ENCODE results near the gene ZSCAN10.

The ZSCAN10 gene

GRCh38 chr16:3112058-3112880, 13.2 kb upstream of the ZSCAN10 start, which contains the start of gene ZNF205:
Gene ZNF205 (plus strand): TSS chr16:3112586. CDS start chr16:3113431, 845 bp downstream.
- peak; percentile 67 for DNase-seq (ENCODE audit: low read depth)

GRCh38 chr16:3106205-3106928, 7.3 kb upstream of the ZSCAN10 start:
- peak; percentile 90 for DNase-seq (ENCODE audit: low read depth)

GRCh38 chr16:3101841-3102470, 2.9 kb upstream of the ZSCAN10 start:
- no peak for DNase-seq (ENCODE audit: low read depth)

DNA sequence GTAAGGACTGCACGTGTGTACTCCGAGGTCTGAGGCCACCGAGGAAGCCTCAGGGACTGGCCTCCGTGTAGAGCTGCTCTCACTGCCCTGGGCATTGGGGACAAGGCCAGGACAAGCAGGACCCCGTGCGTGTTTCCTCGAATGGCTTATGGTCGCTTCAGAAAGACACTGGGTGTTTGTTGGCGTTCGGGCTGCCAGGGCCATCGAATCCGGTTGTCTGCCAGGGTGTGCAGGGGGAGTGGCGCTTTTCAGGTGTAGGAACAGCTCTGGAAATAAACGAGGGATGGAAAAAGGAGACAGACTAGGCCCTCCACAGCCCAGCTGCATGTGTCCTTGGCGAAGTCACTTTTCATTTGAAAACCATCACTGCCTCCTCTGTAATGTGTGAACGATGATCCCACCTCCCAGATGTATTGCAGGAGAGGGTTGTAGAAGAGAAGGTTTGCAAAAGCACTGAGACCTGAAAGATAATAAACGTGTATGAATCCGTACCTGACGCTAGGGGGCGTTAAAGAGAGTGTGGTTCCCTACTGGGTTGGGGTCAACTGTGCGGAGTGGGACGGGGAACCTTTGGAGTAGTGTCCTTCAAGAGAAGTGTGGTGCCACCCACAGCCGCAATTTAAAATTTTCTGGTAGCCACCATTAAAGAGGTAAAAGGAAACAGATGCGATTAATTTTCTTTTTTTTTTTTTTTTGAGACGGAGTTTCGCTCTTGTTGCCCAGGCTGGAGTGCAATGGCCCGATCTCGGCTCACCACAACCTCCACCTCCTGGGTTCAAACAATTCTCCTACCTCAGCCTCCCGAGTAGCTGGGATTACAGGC, 2.1 kb upstream of the ZSCAN10 start:
- no peak for DNase-seq (ENCODE audit: low read depth)

DNA sequence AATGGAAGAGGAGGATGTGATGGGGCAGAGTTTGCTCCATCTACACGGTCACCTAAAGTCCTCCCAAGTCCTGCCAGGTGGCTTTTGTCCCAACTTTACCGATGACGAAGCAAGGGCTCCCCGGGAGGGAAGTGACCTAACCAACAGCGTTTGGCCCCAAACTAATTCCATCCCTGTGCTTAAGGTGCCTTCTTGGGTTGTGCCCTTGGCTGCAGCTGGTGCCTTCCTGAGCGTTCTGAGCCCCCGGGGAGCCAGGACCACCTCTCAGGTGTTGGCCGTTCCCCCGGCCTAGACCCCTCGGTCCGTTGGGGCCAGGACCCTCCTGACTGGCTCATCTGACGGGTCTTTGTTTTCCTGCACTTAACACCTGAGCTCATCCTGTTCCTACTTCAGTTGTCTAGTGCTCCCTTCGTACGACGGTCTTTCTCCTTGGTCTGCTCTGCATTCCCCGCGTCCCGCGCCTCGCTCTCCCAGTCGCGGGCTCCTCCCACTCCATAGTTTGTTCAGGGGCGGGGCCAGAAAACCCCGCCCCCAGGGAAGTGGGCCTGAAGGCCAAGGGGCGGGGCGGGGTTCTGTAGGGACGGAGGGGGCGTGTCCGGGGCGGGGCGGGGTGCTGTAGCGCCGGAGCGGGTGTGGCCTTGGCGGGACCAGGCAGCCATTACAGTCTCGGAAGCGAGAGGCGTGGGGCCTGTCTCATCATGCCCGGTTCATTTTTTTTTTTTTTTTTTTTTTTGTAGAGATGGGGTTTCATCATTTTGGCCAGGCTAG, 822 bp upstream of the ZSCAN10 start:
- peak; percentile 83 for DNase-seq (ENCODE audit: low read depth)

DNA sequence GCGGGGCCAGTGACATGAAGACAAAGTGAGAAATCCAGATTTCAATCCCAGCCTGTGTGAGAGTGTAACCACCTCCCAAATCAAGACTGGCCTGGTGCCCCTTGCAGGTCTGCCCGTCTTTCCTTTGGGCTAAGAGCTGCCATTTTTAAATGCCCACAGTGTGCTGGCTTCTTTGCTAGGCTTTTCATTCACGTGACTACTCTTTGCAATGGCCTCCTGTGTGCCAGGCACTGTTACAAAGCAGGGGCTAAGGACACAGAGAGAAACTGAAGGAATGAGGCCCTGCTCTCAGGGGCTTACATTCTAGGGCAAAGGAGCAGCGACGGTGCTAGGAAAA, 269 bp upstream of the ZSCAN10 start:
- DNase-seq (ENCODE audit: low read depth), result no peak

DNA sequence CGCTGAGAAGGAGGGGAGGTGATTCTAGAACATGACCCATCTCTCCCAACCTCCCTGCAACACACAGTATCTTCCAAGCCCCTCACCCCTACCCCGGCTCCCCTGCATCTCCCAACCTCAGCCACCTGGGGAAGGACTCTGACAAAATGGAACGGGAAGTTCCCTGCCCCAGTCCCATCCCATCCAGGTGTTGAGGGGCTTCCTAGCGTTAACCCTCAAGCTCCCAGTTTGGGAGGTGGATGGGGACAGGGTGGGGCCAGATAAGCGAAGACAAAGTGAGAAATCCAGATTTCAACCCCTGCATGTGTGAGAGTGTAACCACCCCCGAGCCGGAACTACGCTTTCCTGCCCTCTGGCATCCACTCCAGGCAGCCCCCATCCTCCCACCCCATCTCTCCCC, 1.8 kb downstream of the ZSCAN10 start:
- DNase-seq (ENCODE audit: low read depth), result no peak

- DNase-seq (ENCODE audit: low read depth), result no peak
Observed at GRCh38 chr16:3096362-3096761, 2.7 kb downstream of the ZSCAN10 start.

DNA sequence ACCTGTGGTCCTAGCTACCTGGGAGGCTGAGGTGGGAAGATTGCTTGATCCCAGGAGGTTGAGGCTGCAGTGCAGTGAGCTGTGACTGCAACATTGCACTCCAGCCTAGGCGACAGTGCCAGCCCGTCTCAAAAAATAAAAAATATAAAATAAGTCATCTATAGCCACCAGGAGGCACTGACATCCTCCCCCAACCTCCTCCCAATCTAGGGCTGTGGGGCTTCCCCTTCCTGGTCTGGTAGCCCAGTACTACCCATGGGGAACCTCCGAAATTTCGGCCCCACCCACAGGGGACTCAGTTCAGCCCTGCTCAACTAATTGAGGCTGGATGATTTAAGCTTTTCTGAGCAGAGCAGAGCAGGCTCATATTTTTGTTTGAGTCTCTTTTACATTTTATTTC, 3.2 kb downstream of the ZSCAN10 start:
- DNase-seq (ENCODE audit: low read depth), result no peak

DNA sequence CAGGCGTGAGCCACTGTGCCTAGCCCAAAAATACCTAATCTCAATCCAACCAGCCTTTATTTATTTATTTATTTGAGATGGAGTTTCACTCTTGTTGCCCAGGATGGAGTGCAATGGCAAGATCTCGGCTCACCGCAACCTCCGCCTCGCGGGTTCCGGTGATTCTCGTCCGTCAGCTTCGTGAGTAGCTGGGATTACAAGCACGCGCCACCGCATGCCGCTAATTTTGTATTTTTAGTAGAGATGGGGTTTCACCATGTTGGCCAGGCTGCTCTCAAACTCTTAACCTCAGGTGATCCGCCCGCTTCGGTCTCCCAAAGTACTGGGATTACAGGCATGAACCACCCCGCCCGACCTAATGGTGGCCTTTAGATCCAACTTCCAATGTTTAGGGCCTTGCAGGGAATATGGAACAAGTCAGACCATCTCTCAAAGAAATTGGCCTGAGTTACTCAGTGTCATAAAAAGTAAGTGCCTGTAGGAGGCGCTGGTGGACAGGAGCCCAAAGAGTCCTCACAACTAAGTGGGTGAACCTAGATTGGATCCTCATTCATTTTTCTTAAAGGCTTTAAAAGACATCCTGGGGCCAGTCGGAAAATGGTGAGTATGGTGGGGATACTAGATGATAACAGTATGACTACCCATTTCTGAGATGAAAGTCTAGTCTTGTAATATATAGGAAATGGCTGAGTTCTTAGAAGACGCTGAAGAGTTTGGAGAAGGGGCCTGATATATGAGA, 4.6 kb downstream of the ZSCAN10 start:
- no peak for DNase-seq (ENCODE audit: low read depth)

DNA sequence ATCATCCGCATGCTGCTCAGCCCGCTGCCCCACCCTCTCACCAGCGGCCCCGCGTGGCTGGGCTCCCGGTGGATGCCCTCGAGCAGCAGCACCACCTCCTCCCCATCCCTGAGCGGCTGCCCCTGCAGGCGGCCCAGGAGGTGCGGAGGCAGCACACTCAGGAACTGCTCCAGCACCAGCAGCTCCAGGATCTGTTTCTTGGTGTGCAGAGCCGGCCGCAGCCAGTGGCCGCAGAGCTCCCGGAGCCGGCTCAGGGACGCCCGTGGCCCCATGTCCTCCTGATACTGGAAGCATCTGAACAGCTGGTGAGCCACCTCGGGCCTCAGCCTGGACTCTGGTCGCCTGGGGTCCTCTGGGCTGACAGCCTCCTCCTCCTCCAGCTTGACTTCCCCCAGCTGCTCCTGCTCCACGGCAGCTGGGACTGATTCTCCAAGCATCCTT, 6.6 kb downstream of the ZSCAN10 start:
- DNase-seq (ENCODE audit: low read depth), result no peak

GRCh38 chr16:3091551-3091950, 7.5 kb downstream of the ZSCAN10 start:
- DNase-seq (ENCODE audit: low read depth), result no peak

- no peak for DNase-seq (ENCODE audit: low read depth)
Observed at GRCh38 chr16:3089717-3090592, 9.1 kb downstream of the ZSCAN10 start.

GRCh38 chr16:3088925-3089716, 10.0 kb downstream of the ZSCAN10 start:
- no peak for DNase-seq (ENCODE audit: low read depth)

DNA sequence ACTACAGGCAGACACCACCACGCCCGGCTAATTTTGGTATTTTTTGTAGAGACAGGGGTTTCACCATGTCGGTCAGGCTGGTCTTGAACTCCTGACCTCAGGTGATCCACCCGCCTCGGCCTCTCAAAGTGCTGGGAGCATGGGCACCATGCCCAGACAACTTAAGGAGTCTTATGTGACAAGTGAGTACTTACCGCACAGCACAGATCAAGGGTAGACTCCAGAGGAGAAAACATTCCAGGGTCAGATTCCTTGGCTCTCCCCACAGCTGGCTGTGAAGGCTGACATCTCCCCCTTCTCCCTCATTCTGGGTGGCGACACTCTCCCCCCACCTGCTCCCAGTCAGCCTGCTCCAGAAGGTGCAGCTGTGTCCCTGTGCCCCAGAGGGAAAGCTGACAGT, 10.6 kb downstream of the ZSCAN10 start:
- DNase-seq (ENCODE audit: low read depth), result no peak

GRCh38 chr16:3087243-3088235, 11.6 kb downstream of the ZSCAN10 start:
- DNase-seq (ENCODE audit: low read depth), result no peak

GRCh38 chr16:3086596-3087242, 12.4 kb downstream of the ZSCAN10 start:
- no peak for DNase-seq (ENCODE audit: low read depth)

Data from fibroblast of gingiva (primary cell).